Activated T-helper 1 cell treated with anti-CD3 and anti-CD28 coated beads, Interleukin-2, amount 50 U/mL, for 16 hours (primary cell): ENCODE results near the gene RNF157.
"Not testable (repeated sequence)": the region's sequence is repeated elsewhere in the genome, so short reads cannot be mapped to it uniquely, and the experiment has no call there.

Experiments used
- DNase-seq, 2 donors: peaks; one replicate each; pipeline ENCODE4 v3.0.0-alpha.2; 2020; ENCODE audit warnings: low read depth in 1 of 2, low spot score in 1 of 2

RNF157 gene

GRCh38 chr17:76255801-76256429, 15.6 kb upstream of the RNF157 start:
- no peak for DNase-seq

- DNase-seq, result no peak
Observed at GRCh38 chr17:76254275-76254674, 14.0 kb upstream of the RNF157 start.

DNA sequence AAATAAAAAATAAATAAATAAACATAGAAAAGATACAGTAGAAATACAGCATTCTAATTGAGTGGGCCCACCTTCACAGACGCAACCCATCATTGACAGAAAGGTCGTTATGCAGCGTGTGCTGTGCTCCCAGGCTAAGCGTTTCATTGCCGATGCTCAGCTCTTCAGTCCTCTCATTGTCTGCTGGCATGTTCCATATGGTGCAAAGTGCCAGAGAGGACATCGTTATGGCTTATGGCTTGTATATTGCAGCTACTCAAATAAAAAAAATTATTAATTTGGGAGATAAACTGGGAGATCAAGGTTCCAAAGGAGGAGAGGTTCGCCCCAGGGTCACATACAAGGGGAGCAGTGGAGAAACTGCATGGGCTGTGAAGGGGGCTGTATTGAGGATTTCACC, 13.5 kb upstream of the RNF157 start:
- DNase-seq, result no peak

DNA sequence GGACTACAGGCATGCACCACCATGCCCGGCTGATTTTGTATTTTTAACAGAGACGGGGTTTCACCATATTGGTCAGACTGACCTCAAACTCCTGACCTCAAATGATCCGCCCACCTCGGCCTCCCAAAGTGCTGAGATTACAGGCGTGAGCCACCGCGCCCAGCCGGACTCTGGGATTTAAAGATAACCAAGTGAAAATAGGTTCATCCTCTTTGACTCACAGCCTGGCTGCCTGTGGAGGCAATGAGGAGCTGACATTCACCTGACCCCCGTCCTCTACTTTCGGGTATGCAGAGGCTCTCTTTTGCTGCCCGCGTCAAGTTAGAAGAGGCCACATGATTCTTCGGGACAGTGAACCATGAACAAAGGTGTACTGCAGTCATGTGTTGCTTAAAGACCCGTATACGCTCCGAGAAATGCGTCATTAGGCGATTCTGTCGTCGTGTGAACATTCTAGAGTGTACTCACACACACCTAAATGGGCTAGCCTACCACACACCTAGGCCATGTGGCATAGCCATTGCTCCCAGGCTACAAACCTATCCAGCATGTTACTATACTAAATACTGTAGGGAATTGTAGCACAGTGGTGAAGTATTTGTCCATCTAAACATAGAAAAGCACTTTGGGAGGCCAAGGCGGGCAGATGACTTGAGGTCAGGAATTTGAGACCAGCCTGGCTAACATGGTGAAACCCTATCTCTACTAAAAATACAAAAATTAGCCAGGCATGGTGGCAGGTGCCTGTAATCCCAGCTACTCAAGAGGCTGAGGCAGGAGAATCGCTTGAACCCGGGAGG, 12.9 kb upstream of the RNF157 start:
- not testable (repeated sequence) for DNase-seq

GRCh38 chr17:76252040-76252954, 12.0 kb upstream of the RNF157 start:
- no peak for DNase-seq

GRCh38 chr17:76251478-76252039, 11.3 kb upstream of the RNF157 start:
- DNase-seq, result no peak

DNA sequence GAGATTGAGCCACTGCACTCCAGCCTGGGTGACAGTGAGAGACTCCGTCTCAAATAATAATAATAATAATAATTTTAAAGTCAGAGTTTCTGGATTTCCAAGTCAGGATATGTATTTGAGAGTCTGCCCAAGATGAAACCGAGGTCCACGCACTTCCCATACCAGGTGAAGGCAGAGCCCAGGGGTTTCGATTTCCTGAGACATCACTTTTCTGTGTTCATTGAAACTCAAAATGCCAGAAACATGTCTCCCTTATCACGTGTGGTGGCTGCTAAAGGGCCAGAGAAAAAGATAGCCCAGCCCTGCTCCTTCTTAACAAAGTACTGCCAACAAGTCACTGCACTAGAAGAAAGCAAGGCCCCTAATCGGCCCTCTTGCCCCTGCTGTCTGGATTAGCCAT, 9.8 kb upstream of the RNF157 start:
- no peak for DNase-seq

- no peak for DNase-seq
Observed at GRCh38 chr17:76248013-76248782, 7.9 kb upstream of the RNF157 start.

GRCh38 chr17:76247304-76247703, 7.0 kb upstream of the RNF157 start:
- no peak for DNase-seq

DNA sequence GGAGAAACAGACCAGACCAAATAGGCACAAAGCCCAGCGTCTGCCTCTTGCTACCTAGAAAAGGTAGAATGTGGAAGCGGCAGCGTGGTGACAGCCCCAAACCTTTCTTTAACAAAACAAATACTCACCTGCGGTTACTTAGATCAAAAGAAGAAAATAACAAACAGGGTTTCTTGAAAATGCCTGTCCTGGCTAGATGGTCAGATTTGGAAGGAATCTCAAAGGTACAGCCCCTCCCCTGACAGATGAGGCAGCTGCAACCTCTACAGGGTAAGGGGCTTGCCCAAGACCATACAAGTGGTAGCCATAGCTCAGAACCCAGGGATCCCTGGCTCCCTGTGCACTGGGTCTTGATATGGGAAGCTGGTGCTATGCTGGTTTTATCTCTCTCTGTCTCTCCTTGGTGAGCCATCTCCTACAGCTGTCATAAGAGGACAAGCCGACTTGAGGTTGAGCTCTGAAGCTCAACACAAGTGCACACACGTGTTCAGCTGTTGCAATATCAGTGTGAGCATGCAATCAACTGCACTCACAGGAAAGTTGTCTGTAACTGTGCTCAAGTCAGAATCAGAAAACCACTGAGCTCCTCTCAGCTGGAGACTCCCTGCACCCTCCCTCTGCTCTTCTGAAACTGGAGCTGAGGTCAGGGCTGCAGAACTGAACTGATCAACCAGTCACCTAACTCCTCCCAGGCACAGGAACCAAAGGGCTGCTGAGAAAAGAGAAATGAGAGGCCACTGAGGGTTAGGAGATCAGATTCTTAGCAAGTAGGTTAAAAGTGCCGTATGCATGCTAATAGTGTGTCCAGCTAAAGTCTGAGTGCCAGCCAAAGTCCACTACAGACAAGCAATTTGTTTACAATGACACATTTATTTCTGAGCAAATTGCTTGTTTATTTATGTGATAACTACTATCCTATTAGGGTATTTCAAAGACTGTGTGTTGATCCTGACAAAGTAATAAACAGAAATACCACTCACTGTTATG, 6.1 kb upstream of the RNF157 start:
- DNase-seq, result no peak

GRCh38 chr17:76244721-76245120, 4.4 kb upstream of the RNF157 start:
- not testable (repeated sequence) for DNase-seq

- no peak for DNase-seq
Observed at GRCh38 chr17:76243826-76244679, 3.8 kb upstream of the RNF157 start.

DNA sequence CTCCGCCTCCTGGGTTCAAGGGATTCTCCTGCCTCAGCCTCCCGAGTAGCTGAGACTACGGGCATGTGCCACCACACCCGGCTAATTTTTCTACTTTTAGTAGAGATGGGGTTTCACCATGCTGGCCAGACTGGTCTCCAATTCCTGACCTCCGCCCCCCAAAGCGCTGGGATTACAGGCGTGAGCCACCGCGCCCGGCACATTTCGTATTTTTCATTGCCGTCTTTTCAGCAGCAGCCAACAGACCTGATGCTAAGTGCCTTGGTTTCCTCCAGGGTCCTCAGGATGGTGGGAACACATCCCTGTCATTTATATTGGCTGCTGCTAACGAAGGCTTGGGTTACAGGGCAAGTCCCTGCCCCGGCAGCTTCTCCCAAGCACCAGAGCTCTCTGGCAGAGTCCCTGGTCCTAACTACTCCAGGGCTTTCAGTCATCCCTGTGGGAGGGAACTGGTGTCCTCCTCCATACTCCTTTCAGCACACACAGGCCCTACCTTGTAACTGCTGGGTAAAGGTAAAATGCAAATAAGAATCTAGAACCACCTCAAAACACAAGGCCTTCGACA, 1.5 kb upstream of the RNF157 start:
- DNase-seq, result no peak

GRCh38 chr17:76241204-76241538, 878 bp upstream of the RNF157 start:
- DNase-seq, result no peak

- DNase-seq, result peak in 1 of 2 donors; percentile 5
Observed at GRCh38 chr17:76239538-76240274, 587 bp downstream of the RNF157 start.

DNA sequence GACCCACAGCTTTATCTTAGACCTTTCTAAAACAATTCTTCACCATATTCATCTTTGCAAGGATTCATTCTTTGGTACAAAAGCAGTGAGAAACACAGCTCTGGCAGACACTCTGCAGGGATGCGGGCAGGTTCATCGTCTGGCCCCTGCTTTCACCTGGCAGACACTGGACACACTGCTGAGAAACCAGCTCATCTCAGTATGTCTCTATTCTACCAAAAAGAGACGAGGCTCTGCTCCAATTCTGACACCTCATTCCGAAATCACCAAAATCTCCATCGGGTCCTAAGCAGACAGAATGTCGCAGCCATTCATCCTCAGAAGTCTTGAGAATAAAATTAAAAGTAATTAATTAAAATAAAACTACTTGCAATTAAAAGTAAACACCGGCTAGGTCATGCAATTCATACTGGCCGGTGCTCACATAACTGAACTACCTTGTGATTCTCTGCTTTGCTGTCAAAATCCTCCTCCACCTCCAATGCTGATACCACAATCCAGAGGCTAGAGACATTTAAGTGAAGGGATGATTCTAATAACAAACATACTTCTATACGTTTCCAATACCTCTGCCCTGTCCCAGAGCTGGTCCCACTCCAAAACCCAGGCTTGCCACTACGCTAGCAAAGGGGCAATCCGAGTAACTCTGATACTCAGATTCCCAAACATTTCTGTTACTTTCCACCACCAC, 1.3 kb downstream of the RNF157 start:
- no peak for DNase-seq

DNA sequence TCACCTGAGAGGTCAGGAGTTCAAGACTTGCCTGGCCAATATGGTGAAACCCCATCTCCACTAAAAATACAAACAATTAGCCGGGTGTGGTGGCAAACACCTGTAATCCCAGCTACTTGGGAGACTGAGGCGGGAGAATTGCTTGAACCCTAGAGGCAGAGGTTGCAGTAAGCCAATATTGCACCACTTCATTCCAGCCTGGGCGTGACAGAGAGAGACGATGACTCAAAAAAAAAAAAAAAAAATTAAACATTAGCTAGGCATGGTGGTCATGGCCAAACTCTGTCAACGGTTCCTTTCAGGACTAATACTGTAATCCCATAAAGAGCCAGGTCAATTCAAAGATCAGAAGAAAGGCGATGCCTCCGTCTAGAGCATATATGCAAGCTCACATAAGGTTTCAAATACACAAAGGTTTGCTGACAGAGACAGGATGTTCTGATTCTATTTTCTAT, 2.4 kb downstream of the RNF157 start:
- no peak for DNase-seq
